HG02763 (cell line): Measurements from ENCODE around the gene MYEF2.

ENCODE experiments used
- ATAC-seq: cut with Tn5 transposase; IDR thresholded peaks from one replicate; pipeline ENCODE4 v1.9.1; 2021; ENCODE audit warnings: mild to moderate bottlenecking, moderate library complexity; ENCODE audit not compliant: unreplicated experiment

Gene MYEF2

GRCh38 chr15:48090115-48090514, 88.0 kb downstream of the MYEF2 start:
- ATAC-seq, result no peak

DNA sequence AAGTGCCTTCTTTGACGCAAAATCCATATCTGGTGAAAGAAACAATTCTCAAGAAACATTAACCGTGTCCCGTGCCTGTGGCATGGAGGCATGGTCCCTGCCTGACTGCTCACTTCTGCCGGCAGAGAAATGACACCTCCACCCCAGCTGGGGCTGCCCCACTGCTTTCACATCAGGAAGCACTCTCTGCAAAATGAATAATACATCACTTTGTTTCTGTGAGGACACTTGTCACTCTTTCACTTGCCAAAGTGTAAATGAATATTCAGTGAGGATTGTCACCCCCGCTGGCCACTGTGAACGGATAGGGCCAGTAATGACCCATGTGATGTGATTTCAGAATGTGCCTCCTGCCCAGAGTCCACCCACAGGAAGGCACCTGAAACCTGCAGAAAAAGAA, 88.4 kb downstream of the MYEF2 start:
- ATAC-seq, result no peak

DNA sequence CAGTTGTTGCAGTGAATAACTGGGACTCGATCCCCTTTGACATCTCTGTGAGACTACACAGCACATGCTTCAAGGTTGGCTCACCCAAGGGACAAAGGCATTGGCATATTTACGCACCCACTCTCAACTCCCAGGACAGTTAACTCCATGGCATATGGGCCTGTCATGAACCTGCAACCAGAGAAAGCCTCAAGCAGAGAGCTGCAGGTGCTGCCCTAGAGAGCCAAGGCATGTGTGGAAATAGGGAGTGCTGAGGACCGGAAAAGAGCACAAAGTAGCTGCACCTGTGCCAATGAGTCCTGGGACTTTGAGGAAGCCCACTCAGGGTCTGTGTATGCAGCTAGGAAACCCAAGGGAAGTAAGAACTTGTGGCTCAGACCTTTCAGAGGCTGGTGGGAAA, 90.3 kb downstream of the MYEF2 start:
- ATAC-seq, result no peak

DNA sequence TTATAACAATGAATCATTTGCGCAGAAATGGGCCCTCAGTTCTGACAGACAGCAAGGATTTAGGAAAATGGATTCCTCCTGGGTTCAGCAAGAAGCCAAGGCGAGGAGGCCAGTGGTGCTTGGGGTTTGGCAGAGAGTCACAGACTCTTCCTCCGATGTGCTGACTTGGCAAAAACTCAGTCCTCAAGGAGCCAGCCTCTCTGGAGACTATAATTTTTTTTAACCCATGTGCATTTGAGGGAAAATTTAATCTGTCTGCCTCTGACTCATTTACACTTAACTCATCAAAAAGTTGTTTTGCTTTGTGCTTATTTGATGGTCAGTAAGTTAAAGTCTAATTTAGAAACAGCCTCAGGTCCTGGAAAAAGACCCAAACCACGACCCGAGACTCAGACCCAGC, 91.5 kb downstream of the MYEF2 start:
- no peak for ATAC-seq

GRCh38 chr15:48086133-48086532, 92.0 kb downstream of the MYEF2 start:
- ATAC-seq, result no peak

DNA sequence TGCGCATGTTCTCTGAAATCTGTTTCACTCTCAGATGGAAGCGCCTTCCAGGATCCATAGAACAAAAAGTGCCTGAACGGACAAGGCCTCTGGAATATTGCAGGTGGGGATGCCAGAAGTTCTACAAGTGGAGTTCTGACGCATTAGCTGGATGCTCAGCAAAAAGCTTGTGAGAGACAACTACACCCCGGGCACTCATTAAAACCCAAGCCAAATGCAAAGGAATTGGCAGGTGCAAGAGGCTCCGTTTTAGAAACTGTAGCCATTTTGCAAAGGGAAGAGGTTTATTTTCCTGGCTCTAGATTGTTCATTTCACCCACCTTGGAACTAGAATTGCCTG, 92.5 kb downstream of the MYEF2 start:
- no peak for ATAC-seq

- ATAC-seq, result no peak
Measured at GRCh38 chr15:48084759-48085590, 93.1 kb downstream of the MYEF2 start.
